ENCODE measurements around the gene CD200R1L.
"Not testable (repeated sequence)": the region's sequence is repeated elsewhere in the genome, so short reads cannot be mapped to it uniquely, and the experiment has no call there.

The CD200R1L gene

DNA sequence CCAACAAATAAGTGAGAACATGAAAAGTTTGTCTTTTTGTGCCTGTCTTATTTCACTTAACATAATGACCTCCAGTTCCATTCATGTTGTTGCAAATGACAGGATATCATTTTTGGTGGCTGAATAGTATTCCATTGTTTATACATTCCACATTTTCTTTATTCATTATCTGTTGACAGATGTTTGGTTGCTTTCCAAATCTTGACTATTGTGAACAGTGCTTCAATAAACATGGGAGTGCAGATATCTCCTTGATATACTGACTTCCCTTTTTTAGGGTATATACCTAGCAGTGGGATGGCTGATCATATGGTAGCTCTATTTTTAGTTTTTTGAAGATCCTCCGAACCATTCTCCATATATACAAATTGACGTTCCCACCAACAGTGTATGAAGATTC, 19.1 kb upstream of the CD200R1L start:
- Histone ChIP-seq H3K27me3 (ENCODE audit: control insufficient read depth in 1 of 2, insufficient read depth in 2 of 2, low read length in 2 of 2) (no peaks in the 10 kb centered on the region), H3K36me3 (ENCODE audit: control insufficient read depth in 1 of 2, insufficient read depth in 2 of 2, low read length in 2 of 2) (no peaks in the 10 kb centered on the region), H3K4me3 (ENCODE audit: low read depth in 1 of 2, low read length in 2 of 2) (no peak overlapping the region), H3K27ac (ENCODE audit: low read depth, low read length) (no peak overlapping the region), H3K4me1 (ENCODE audit: control insufficient read depth in 1 of 2, insufficient read depth in 2 of 2, low read length in 2 of 2) (no peaks in the 10 kb centered on the region), H3K9ac (ENCODE audit: low read depth in 1 of 2, low read length in 2 of 2) (no peak overlapping the region), H3K9me3 (ENCODE audit: control insufficient read depth in 1 of 2, low read length in 2 of 2) (peaks cover 0 to 3% of the 10 kb centered on the region in 2 donors)

DNA sequence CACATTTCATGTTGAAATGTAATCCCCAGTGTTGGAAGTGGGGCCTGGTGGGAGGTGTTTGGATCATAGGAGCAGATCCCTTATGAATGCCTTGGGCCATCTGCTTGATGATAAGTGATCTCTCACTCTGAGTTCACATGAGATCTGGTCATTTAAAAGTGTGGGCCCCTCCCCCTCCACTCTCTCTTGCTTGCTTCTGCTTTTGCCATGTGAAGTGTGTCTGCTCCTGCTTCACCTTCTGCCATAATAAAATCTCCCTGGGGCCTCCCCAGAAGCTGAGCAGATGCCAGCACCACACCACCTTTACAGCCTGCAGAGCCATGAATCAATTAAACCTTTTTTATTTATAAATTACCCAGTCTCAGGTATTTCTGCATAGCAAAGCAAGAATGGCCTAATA, 14.2 kb upstream of the CD200R1L start:
- no peak overlapping the region for H3K4me3 ChIP-seq (ENCODE audit: low read depth in 1 of 2, low read length in 2 of 2)
- no peaks in the 10 kb centered on the region for H3K9me3 ChIP-seq (ENCODE audit: control insufficient read depth in 1 of 2, low read length in 2 of 2)
- H3K4me1 ChIP-seq (ENCODE audit: control insufficient read depth in 1 of 2, insufficient read depth in 2 of 2, low read length in 2 of 2) = no peaks in the 10 kb centered on the region
- no peaks in the 10 kb centered on the region for H3K27me3 ChIP-seq (ENCODE audit: control insufficient read depth in 1 of 2, insufficient read depth in 2 of 2, low read length in 2 of 2)
- H3K9ac ChIP-seq (ENCODE audit: low read depth in 1 of 2, low read length in 2 of 2) = no peak overlapping the region
- H3K27ac ChIP-seq (ENCODE audit: low read depth, low read length) = no peak overlapping the region
- H3K36me3 ChIP-seq (ENCODE audit: control insufficient read depth in 1 of 2, insufficient read depth in 2 of 2, low read length in 2 of 2) = no peaks in the 10 kb centered on the region

DNA sequence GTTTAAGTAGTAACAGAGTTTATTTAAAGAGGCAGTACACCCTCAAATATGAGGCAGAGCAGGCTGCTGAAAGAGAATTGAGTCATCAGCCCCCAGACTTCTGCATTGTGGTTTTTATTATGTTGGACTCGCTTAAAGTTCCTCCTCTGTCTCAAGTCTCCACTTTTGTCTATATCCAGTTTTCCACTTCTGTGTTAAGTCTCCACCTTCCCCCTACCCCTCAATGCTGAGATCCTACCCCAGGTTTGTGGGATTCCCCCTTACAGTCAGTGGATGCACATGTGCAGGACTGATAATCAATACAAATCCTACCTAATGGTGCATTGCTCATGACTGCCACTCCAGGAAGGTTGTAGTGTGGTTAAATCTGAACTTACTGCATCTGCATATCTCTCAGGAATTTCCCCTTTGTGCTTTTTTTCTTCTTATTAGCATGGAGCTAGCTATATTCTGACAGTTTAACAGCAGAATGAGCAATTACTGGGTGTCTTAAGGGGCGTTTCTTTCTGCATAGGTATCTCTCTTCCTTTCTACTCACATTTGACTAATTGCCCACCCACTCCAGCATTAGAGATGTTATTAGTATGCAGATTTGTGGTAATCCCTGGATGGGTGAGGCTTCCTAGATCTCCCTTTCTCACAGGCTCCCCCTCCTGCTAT, 11.9 kb upstream of the CD200R1L start:
- Histone ChIP-seq H3K4me3 (ENCODE audit: low read depth in 1 of 2, low read length in 2 of 2) (no peak overlapping the region), H3K36me3 (ENCODE audit: control insufficient read depth in 1 of 2, insufficient read depth in 2 of 2, low read length in 2 of 2) (no peaks in the 10 kb centered on the region), H3K27me3 (ENCODE audit: control insufficient read depth in 1 of 2, insufficient read depth in 2 of 2, low read length in 2 of 2) (no peaks in the 10 kb centered on the region), H3K27ac (ENCODE audit: low read depth, low read length) (no peak overlapping the region), H3K9me3 (ENCODE audit: control insufficient read depth in 1 of 2, low read length in 2 of 2) (no peaks in the 10 kb centered on the region), H3K4me1 (ENCODE audit: control insufficient read depth in 1 of 2, insufficient read depth in 2 of 2, low read length in 2 of 2) (no peaks in the 10 kb centered on the region), H3K9ac (ENCODE audit: low read depth in 1 of 2, low read length in 2 of 2) (no peak overlapping the region)

DNA sequence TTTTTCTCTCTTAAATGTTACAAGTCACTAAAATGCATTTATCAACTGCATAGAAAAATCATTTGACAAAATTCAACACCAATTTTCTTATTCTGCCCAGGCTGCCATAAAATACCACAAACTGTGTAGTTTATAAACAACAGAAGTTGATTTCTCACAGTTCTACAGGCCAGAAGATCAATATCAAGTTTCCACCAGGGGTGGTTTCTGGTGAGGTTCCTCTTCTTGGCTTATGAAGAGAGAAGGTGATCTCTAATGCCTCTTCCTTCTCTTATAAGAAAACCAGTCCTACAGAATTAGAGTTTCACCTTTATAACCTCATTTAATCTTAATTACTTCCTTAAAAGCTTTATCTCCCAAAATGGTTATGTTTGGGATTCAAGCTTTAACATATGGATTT, 10.9 kb upstream of the CD200R1L start:
- Histone ChIP-seq H3K27me3 (ENCODE audit: control insufficient read depth in 1 of 2, insufficient read depth in 2 of 2, low read length in 2 of 2) (no peaks in the 10 kb centered on the region), H3K4me3 (ENCODE audit: low read depth in 1 of 2, low read length in 2 of 2) (no peak overlapping the region), H3K9me3 (ENCODE audit: control insufficient read depth in 1 of 2, low read length in 2 of 2) (no peaks in the 10 kb centered on the region), H3K4me1 (ENCODE audit: control insufficient read depth in 1 of 2, insufficient read depth in 2 of 2, low read length in 2 of 2) (no peaks in the 10 kb centered on the region), H3K27ac (ENCODE audit: low read depth, low read length) (no peak overlapping the region), H3K9ac (ENCODE audit: low read depth in 1 of 2, low read length in 2 of 2) (no peak overlapping the region), H3K36me3 (ENCODE audit: control insufficient read depth in 1 of 2, insufficient read depth in 2 of 2, low read length in 2 of 2) (no peaks in the 10 kb centered on the region)

DNA sequence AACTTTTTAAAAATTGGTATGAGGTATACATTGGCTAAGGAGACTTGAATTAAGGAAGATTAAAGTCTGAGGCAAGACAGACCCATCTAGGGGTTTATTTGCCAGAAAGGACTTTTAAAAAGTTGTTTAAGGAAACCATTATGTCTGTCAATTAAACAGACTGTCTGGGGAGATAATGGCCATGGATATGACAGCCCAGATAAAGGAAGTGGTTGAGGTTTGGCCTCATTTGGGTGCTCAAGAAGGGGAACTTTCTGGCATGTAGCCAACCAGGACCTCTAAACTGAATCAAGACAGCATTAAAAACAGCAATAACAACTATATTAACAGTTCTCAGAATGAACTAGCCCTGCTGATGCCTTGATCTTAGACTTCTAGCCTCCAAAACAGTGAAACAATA, 9.9 kb upstream of the CD200R1L start:
- no peaks in the 10 kb centered on the region for H3K27me3 ChIP-seq (ENCODE audit: control insufficient read depth in 1 of 2, insufficient read depth in 2 of 2, low read length in 2 of 2)
- H3K36me3 ChIP-seq (ENCODE audit: control insufficient read depth in 1 of 2, insufficient read depth in 2 of 2, low read length in 2 of 2) = no peaks in the 10 kb centered on the region
- no peak overlapping the region for H3K27ac ChIP-seq (ENCODE audit: low read depth, low read length)
- H3K9ac ChIP-seq (ENCODE audit: low read depth in 1 of 2, low read length in 2 of 2) = no peak overlapping the region
- no peaks in the 10 kb centered on the region for H3K4me1 ChIP-seq (ENCODE audit: control insufficient read depth in 1 of 2, insufficient read depth in 2 of 2, low read length in 2 of 2)
- no peak overlapping the region for H3K4me3 ChIP-seq (ENCODE audit: low read depth in 1 of 2, low read length in 2 of 2)
- no peaks in the 10 kb centered on the region for H3K9me3 ChIP-seq (ENCODE audit: control insufficient read depth in 1 of 2, low read length in 2 of 2)

DNA sequence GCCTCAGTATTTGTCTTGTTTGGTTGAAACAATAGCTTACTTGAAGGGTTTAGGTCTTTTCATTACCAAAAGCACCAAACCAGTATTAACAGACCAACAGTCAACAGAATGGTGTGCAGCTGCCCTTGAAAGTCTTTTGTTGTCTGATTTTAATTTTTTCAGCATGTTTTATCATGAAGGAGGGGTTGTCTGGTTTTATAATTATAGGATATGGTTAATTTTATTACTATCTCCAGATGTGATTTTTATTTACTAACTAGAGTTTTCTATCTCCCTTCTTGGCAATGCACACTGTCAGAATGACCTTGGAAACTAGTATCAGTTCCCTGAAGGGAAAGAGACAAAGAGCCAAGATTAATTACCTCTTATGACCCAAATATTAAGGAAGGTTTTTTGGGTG, 9.2 kb upstream of the CD200R1L start:
- Histone ChIP-seq H3K9me3 (ENCODE audit: control insufficient read depth in 1 of 2, low read length in 2 of 2) (no peaks in the 10 kb centered on the region), H3K27me3 (ENCODE audit: control insufficient read depth in 1 of 2, insufficient read depth in 2 of 2, low read length in 2 of 2) (no peaks in the 10 kb centered on the region)

DNA sequence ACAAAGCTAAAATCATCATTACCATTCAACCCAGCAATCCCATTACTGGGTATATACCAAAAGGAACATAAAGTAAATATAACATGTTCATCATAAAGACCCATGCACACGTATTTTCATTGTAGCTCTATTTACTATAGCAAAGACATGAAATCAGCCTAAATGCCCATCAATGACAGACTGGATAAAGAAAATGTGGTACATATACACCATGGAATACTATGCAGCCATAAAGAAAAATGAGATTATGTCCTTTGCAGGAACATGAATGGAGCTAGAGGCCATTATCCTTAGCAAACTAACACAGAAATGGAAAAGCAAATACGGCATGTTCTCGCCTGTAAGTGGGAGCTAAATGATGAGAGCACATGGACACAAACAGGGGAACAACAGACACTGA, 8.4 kb upstream of the CD200R1L start:
- not testable (repeated sequence) for H3K9me3 ChIP-seq (ENCODE audit: control insufficient read depth in 1 of 2, low read length in 2 of 2); H3K27ac ChIP-seq (ENCODE audit: low read depth, low read length); H3K36me3 ChIP-seq (ENCODE audit: control insufficient read depth in 1 of 2, insufficient read depth in 2 of 2, low read length in 2 of 2); H3K9ac ChIP-seq (ENCODE audit: low read depth in 1 of 2, low read length in 2 of 2); H3K4me3 ChIP-seq (ENCODE audit: low read depth in 1 of 2, low read length in 2 of 2); H3K4me1 ChIP-seq (ENCODE audit: control insufficient read depth in 1 of 2, insufficient read depth in 2 of 2, low read length in 2 of 2); H3K27me3 ChIP-seq (ENCODE audit: control insufficient read depth in 1 of 2, insufficient read depth in 2 of 2, low read length in 2 of 2)

More for the DNA sequence above, 9.2 kb upstream of the CD200R1L start:
- no peaks in the 10 kb centered on the region for H3K36me3 ChIP-seq (ENCODE audit: control insufficient read depth in 1 of 2, insufficient read depth in 2 of 2, low read length in 2 of 2)
- no peaks in the 10 kb centered on the region for H3K4me1 ChIP-seq (ENCODE audit: control insufficient read depth in 1 of 2, insufficient read depth in 2 of 2, low read length in 2 of 2)
- no peak overlapping the region for H3K9ac ChIP-seq (ENCODE audit: low read depth in 1 of 2, low read length in 2 of 2)
- no peak overlapping the region for H3K4me3 ChIP-seq (ENCODE audit: low read depth in 1 of 2, low read length in 2 of 2)
- H3K27ac ChIP-seq (ENCODE audit: low read depth, low read length) = no peak overlapping the region

DNA sequence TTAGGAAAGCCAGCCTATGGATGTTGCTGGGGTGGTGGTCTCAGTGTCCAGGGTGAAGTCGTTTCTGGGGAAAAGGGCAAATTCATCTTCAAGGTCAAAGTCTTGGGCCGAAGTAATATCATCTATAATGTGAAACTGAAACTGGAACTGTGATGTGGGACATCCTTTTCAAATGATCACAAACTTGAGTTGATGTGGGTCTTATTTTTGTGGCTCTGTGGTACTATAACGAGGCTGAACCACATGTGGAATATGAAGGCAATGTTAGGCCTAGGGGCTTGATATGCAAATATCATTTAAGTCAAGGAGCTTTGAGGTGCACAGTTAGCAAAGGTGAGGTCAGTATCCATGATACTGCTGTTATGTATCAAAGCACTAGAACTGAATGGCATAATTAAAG, 1.5 kb upstream of the CD200R1L start:
- Histone ChIP-seq H3K9ac (ENCODE audit: low read depth in 1 of 2, low read length in 2 of 2) (no peak overlapping the region), H3K4me3 (ENCODE audit: low read depth in 1 of 2, low read length in 2 of 2) (no peak overlapping the region), H3K27me3 (ENCODE audit: control insufficient read depth in 1 of 2, insufficient read depth in 2 of 2, low read length in 2 of 2) (no peaks in the 10 kb centered on the region), H3K4me1 (ENCODE audit: control insufficient read depth in 1 of 2, insufficient read depth in 2 of 2, low read length in 2 of 2) (peaks cover 0 to 7% of the 10 kb centered on the region in 2 donors), H3K9me3 (ENCODE audit: control insufficient read depth in 1 of 2, low read length in 2 of 2) (peaks cover 0 to 3% of the 10 kb centered on the region in 2 donors), H3K36me3 (ENCODE audit: control insufficient read depth in 1 of 2, insufficient read depth in 2 of 2, low read length in 2 of 2) (no peaks in the 10 kb centered on the region), H3K27ac (ENCODE audit: low read depth, low read length) (no peak overlapping the region)

DNA sequence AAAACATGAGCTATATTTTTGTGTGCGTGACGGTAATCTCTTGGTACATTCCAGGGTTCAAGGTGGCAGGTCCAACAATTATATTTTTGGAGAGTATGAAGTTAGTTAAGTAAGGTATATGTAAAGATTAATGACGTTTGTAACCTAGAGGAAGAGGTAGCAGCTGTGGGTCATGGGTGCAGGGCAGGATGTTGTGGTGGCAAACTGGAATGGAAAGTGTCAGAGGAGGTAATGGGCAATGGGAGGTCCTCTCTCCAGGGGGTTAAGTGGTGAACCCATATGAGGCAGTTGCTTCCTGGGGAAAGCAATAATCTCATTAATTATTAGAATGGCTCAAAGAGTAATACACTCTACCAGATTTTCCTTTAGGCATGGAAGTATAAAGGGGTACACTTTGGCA, 1.0 kb upstream of the CD200R1L start:
- H3K4me1 ChIP-seq (ENCODE audit: control insufficient read depth in 1 of 2, insufficient read depth in 2 of 2, low read length in 2 of 2) = peaks cover 0 to 7% of the 10 kb centered on the region in 2 donors
- H3K9ac ChIP-seq (ENCODE audit: low read depth in 1 of 2, low read length in 2 of 2) = no peak overlapping the region
- no peaks in the 10 kb centered on the region for H3K27me3 ChIP-seq (ENCODE audit: control insufficient read depth in 1 of 2, insufficient read depth in 2 of 2, low read length in 2 of 2)
- no peak overlapping the region for H3K4me3 ChIP-seq (ENCODE audit: low read depth in 1 of 2, low read length in 2 of 2)
- H3K36me3 ChIP-seq (ENCODE audit: control insufficient read depth in 1 of 2, insufficient read depth in 2 of 2, low read length in 2 of 2) = no peaks in the 10 kb centered on the region
- peaks cover 0 to 7% of the 10 kb centered on the region in 2 donors for H3K9me3 ChIP-seq (ENCODE audit: control insufficient read depth in 1 of 2, low read length in 2 of 2)
- no peak overlapping the region for H3K27ac ChIP-seq (ENCODE audit: low read depth, low read length)

DNA sequence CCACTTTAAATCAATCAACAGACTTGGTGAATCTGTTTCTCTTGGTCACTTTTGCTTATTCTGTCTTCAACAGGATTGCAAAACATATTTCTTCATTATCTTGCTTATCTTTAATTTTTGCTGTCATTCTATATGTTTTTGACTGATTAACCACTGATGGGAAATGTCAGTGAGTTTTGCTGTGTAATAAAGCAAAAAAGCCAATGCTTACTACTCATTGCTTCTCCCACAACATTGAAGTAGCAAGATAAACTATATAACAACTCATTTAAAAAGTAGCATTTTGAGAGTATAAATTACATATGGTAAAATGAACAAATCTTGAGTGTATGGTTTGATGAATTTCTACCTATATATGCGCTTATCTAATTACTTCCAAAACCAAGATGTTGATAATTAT, 892 bp downstream of the CD200R1L start:
- no peak overlapping the region for H3K4me3 ChIP-seq (ENCODE audit: low read depth in 1 of 2, low read length in 2 of 2)
- no peaks in the 10 kb centered on the region for H3K36me3 ChIP-seq (ENCODE audit: control insufficient read depth in 1 of 2, insufficient read depth in 2 of 2, low read length in 2 of 2)
- no peaks in the 10 kb centered on the region for H3K27me3 ChIP-seq (ENCODE audit: control insufficient read depth in 1 of 2, insufficient read depth in 2 of 2, low read length in 2 of 2)
- H3K9ac ChIP-seq (ENCODE audit: low read depth in 1 of 2, low read length in 2 of 2) = no peak overlapping the region
- no peak overlapping the region for H3K27ac ChIP-seq (ENCODE audit: low read depth, low read length)
- peaks cover 0 to 7% of the 10 kb centered on the region in 2 donors for H3K4me1 ChIP-seq (ENCODE audit: control insufficient read depth in 1 of 2, insufficient read depth in 2 of 2, low read length in 2 of 2)
- peaks cover 0 to 7% of the 10 kb centered on the region in 2 donors for H3K9me3 ChIP-seq (ENCODE audit: control insufficient read depth in 1 of 2, low read length in 2 of 2)

DNA sequence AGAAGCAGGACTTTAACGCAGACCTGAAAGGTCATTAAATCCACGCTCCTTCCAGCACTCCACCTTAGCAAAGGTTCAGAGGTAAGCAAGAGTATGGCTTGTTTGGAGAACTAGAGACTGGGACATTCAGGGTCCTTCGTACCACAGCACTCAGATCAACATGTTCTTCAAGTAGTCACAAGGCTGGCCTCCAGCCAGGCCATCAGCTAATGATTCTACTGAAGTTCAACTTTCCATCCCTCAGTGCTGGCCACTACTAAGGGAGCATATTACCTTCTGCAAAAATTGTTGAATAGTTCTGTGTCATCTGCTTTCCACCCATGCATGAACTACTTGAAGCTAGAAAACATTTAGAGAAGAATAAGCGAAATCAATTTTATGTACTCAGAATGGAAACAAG, 17.6 kb downstream of the CD200R1L start:
- H3K4me1 ChIP-seq (ENCODE audit: control insufficient read depth in 1 of 2, insufficient read depth in 2 of 2, low read length in 2 of 2) = no peaks in the 10 kb centered on the region
- no peak overlapping the region for H3K27ac ChIP-seq (ENCODE audit: low read depth, low read length)
- H3K9me3 ChIP-seq (ENCODE audit: control insufficient read depth in 1 of 2, low read length in 2 of 2) = no peaks in the 10 kb centered on the region
- H3K9ac ChIP-seq (ENCODE audit: low read depth in 1 of 2, low read length in 2 of 2) = no peak overlapping the region
- H3K36me3 ChIP-seq (ENCODE audit: control insufficient read depth in 1 of 2, insufficient read depth in 2 of 2, low read length in 2 of 2) = no peaks in the 10 kb centered on the region
- no peaks in the 10 kb centered on the region for H3K27me3 ChIP-seq (ENCODE audit: control insufficient read depth in 1 of 2, insufficient read depth in 2 of 2, low read length in 2 of 2)
- no peak overlapping the region for H3K4me3 ChIP-seq (ENCODE audit: low read depth in 1 of 2, low read length in 2 of 2)

All from duodenal mucosa (tissue), 2 donors.